Medulla oblongata (tissue), 1 donor: ENCODE data around the gene PARD3B.

Experiments
- DNase-seq: peaks from one replicate; pipeline ENCODE4 v3.0.0-alpha.2; 2015; ENCODE audit errors: extremely low spot score

PARD3B gene

DNA sequence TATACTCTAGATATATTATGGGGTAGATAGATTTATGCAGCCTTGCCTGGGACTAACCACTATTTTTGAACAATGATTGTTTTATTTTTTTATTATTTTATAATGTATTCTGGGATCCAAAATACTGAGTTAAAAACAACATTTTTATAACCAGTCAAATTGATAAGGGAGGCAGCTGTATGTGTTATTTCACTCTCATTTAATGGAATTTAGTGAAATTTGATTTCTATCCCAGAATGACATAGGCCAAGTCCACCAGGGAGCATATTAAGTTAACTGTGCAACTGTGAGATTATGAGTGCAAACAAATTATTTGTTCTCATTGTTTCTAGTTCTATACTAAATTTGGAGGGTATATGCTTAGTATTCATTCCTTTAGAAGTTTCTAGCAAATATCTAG, 583.5 kb downstream of the PARD3B start:
- no peak for DNase-seq

DNA sequence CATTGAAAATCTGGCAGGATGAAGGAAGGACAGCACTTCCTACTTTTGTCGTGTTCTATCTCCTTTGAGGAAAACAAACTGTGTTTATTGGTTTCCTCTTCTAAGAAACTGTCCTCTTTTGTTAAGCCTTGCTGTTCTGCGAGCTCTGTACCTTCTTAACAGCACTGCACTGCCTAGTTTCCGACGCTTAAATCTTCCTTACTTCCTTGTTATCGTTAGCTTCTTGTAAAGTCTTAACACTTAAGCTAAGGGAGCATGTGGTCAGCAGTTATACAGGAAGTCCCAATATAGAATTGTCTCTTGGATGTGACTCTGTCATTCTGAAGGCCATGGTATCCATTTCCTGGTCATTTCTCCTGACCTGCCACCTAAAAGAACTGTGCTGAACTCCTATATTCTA, 584.3 kb downstream of the PARD3B start:
- DNase-seq: no peak

DNA sequence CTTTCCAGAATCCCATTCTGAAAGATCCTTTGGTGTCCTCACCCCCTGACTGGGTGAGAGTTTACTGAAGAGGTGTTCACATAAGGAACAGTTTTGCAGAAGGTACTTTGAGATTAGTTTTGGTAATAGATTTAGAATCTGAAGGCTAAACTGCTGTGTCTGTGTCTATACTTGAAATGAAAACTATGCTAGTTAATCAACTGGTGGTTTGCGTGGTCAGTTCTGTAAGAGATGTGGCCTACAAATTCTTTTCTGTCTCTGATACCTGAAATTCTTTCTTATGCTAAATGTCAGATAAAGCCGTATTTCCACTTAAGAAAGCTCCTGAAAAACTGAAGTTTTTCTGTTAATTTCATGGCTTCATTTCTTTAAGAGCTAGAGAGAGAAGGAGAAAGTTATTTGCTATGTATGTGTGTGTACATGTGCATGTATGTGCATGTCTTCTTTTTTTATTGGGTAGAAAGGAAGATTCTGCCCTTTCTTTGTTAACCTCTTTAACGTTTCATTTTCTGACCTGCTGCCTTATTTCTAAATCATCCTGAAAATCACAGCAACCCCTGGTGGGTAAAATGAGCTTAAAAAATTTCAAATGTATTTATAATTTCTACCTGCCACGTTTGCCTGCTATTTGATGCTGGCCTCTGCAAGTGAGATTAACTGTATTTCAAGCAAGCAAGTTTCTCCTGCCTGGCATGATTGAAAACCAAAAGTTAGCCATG, 585.0 kb downstream of the PARD3B start:
- no peak for DNase-seq

DNA sequence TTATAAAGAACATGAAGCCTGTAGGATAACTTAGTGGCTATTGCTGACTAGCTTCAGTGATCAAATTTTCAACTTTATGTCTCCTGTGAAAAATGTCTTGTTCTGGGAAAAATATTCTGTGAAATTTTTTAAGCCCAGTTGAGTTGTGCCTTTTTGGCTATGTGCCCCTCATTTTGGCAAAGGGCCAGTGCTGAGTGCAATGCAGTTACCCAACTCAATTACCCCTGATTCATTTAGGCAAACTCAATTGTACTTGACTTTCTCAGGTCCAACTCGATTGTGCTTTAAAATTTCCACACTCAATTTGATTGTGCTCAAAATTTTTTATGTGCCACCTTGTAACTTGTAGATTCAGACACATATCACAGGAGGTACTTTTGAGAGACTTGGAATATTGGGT, 588.3 kb downstream of the PARD3B start:
- DNase-seq: no peak

DNA sequence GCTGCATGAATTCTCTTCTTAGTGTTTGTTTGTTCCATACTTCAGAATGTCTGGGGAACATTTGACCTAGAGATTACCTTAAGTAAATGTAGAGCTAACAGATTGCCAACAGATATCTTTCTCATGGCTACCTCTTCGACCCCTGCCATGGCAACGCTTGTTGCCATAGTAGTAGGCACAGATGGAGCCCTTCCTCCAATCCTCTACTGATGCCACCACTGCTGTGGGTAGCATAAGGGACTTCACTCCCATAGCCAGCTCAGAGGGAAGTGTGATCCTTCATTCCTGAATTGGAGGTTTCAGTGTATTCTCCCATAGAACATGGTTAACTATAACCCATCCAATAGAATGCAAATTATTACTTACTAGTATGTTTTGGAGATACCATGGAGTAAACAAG, 593.5 kb downstream of the PARD3B start:
- DNase-seq: no peak

DNA sequence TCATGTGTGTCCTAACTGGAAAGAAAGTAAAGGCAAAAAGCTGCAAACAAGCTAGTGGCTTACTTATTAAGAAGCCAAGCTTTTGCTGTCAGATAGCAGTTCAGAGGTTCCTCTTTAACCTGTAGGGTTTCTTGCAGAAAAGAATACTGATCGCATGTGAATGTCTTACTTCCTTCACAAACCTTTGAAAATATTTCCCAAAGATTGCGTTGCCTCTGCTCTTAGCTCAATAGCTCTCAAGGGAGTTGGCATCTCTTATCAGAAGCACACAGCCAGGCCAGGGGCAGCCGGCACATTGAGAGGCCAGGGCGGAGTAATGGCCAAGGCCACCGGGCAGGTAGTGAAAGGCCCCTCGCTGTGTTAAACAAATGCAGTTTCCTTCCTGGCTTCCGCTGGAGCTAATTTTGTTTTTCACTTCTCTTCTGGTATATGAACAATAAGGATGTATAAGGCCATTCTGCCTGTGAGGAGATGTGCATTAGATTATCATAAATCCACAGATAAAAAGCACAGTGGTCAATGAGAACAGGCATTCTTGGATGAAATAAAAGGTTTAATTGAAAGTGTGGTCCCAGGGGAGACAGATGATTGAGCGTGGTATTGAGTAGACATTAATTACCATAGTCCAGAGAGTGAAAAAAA, 594.7 kb downstream of the PARD3B start:
- DNase-seq: no peak

DNA sequence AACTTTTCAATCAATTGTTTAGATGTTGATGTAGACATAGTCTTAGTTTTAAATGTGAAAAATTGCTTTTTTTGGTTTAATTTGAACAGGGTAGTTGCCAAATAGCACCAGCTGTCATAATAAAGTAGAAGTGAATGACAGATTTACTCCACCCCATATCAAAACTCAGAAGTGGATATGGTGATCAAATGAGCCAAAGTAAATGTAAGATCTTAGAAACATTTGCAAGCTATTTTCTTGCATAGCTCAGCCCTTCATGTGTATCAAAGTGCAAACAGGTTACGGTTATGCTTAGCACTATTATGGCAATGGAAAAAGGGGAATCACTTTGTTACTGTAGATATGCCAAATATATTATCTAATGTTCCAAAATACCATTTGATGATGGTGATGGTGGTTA, 596.1 kb downstream of the PARD3B start:
- DNase-seq: no peak

DNA sequence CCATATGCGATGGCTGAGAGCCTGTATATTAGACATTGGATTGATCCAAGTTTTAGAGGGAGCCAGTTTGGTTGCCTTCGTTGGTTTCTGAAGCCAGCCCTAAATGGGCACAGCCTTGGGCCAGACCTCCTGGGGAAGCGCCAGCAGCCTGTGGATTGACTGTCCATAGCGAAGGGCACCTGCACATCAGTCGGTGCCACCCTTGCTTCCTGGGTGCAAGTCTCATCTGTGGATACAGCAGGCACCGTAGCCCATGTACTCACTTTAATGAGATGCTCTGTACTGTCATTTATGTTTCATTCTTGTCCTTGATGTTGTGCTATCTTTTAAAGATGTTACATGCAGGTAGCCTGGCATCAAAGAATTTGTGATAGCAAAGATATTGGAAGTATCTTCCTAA, 600.6 kb downstream of the PARD3B start:
- no peak for DNase-seq

DNA sequence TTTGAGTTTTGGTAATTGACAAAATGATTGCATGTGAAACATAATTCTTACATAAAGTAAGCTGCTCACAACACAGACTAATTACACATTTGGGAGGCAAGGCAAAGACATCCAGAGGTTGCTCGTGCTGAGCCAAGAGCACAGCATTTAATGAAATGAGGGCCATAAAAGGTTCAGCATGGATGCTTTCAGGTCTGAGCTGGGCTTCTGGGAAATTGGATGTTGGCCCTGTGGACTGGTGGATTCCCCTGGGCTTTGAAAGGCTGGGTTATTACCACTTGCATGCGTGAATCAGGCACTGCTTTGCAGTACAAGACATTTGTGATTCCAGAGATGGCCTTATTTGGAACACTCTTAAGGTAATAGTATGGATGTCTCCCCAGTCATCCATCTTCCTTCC, 603.5 kb downstream of the PARD3B start:
- DNase-seq: no peak

DNA sequence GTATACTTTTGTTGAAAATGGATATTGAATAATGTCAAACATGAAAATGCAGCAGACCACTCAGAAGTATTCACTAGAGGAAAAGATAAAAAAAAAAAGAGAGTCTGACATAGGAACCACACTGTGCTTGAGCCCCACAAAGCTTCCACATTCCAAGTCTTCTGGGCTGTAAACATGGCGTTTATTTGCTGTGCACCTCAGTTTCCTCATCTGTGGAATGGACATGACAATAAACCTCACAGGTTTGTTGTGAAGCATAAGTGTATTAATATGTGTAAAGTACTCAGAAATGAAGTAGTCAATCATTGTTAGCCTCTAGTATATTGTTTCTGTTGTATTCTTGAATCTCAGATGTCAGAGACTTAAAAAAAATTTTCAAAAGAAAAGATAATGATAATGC, 611.2 kb downstream of the PARD3B start:
- DNase-seq: no peak

DNA sequence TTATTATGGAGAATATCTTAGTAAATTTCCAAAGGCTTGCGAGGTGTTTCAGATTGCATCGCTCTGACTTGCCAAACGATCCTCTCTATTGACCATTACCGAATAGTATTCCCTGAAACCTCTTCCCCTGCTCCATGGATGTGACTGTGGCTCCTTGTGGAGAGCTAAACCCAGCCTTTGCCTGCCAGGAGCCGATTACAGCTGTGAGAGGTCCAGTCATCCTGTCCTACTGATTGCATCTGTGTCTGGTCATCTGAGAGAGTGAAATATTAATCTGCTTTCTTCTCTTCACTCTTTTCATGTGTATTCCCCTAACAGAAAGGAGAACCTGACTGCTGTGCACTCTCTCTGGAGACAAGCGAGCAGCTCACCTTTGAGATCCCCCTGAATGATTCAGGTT, 613.1 kb downstream of the PARD3B start:
- DNase-seq: no peak

DNA sequence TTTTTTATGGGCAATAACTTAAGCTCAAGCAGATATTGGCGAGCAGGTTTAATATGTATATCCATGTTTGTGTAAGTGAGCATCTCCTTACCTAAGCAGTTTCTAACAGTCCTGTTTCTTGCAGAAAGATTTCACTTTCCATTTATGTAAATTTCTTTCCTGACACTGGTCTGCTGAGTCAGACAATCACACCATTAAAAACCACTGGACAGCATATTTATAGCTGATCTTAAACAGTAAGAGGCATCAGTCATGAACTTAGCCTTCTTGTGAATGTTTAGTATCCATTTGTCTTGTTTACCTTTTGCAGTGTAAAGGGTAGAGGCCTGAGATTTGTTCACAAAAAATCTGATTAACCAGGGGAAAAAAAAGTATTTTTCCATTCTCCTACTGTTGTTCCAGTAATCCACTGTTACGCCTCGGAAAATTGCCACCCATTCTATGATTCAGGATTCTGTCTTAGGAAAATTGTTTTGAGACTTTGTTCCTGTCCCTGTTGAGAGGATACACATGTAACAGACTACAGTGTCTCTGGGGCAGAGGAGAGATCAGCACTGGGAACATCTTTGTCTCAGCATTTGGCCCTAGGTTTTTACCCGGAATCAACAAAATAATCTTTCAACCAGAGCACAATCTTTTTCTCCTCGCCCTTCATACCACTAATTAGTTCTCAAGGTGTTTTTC, 616.0 kb downstream of the PARD3B start:
- no peak for DNase-seq

DNA sequence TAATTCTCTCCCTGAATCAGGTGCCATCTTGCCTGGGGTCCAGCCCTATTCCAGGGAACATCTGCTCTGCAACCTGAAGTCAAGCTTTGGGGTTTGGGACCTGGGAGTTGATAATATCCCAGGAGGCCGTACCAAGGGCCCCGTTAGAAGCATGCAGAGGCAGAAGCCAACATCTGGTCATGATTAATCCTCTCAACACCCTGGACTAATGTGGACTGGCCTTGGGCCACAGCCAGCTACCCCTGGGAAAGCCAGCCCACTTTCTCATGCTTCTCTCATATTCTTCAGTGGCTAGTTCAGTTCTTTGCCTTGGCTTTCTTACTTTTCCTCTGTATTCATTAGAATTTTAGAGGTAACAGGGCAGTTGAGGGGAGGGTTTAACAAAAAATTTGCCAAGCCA, 621.5 kb downstream of the PARD3B start:
- DNase-seq: no peak

DNA sequence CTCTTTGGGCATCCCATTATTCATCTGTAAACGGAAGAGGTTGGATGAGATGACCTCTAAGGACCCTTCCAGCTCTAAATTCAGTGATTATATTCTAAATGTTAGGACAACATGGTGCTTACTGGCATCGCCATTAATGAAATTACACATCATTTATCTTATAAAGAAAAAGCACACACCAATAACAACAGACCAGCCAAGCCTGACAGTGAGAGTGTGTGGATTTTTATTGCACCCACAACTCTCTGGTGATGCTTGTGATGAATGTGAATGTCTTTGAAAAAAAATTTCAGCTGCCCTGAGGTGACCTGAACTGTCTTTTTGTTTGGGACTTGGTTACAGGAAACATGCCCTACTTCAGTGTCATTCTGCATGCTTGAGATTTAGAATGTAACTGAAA, 623.7 kb downstream of the PARD3B start:
- DNase-seq: no peak

DNA sequence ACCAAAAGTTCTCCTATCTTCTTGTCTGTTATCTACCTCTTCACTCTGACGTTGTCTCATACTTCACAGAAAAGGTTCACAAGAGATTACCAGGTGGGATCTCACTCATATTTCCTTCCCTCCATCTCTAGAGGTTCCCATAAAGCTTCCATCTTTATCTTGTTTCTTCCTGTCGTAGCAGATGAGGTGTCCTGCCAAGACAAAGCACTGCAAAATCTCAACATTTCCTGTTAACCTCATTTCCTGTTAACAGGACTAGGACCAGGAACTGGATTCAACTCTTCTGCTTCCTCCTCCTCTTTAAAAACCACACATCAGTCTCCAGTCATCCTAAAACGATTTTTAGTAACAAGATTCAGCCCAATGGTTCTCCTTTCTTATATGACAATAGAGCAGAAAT, 624.2 kb downstream of the PARD3B start:
- DNase-seq: no peak

DNA sequence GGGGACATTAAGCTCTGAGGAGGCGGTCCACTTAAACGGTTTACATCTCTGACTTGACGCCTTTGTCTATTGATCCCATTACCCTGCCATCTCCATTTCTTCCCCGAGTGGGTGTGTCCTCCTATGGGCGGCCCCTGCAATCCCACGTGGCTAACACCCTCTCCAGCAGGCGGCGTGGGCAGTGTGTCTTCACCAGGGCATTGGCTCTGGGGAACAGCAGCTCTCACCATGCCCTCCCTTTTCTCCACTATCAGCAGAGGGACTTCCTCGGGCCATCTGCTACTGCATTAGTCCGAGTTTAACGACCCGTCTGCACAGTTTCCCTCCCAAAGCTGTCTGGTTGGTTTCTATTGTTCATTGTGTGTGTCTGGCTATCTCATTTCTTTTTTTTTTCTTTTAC, 625.1 kb downstream of the PARD3B start:
- DNase-seq: no peak

DNA sequence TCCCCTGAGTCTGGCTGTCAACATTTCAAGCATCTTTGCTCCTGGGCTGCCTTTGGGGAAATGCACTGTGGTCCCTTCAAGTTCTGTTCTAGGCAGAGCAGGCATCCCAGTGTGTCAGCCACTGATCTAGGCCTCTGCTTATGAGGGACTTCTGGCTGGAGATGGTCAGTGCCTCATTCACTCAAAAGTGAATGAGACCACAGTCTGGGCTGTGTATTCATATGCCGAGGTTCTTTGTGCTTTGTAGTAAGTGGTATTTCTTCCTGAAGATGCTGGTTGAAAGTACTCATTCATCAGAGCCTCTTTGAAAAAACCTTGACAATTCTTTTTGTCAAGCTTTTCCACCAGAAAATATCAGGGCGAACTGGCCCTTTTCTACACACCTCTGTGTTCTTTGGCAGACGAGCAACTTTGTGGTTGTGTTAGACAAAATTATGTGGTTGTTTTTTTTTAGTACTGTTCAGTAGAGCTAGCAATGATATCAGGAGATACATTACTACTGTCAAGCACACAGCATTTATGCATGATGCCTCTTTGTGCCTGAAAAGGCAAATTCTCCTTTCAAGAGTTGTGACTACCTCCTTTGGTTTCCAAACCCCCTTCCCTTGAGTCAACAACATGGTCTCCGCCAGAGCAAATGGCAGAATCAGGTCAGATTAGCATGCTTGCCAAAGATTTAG, 626.1 kb downstream of the PARD3B start:
- no peak for DNase-seq

DNA sequence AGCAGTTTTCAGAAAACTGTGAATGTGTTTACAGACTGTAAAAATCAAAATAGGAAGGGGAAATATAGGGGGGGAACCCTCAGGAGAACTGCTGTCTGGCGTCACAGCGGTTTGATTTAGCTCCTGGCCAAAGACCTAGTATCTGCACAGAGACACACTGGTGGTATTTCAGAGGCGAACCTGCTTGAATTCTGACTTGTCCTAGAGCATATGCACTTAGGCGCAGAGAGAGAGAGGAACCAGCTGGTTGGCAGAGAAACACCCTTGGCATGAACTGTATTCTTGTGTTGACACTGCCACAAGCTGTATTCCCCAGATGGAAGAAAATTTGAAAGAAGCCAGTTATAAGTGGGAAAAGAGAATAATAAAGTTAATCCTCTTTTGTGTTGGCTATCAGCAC, 630.6 kb downstream of the PARD3B start:
- DNase-seq: peak; percentile 24

DNA sequence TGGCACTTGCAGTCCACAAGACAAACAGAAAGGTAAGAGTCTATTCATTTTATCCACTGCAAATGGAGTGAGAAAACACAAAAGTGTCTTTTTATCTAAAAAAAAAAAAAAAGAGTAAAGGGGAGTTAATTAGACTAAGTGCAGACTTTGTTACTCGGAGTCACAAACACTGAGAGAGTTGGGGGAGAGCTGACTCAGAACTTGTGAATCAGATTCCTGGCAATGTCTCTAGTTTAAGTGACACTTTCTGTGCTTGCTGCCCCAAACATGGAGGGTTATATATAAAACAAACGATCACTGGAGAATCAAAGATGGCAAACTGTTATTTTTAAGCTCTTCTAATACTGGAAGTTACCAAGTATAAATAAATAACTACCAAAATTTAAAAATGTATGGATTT, 631.3 kb downstream of the PARD3B start:
- no peak for DNase-seq

DNA sequence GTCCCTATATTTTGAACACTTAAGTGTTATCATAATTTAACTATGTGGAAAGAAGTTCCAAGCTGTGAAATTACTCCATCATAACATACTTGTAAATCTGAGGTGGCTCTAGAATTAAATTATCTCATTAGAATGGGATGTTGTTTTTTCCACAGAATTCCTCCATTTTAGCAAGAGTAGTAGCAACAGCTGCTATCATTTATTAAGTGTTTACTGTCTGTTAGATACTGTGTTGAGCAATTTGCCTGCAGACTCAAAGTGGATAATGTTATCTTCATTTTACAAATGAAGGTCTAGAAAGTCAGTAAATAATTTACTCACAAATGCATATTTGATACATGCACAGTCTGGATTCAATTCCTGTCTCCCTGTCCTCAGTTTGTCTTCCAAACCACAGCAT, 632.3 kb downstream of the PARD3B start:
- no peak for DNase-seq

DNA sequence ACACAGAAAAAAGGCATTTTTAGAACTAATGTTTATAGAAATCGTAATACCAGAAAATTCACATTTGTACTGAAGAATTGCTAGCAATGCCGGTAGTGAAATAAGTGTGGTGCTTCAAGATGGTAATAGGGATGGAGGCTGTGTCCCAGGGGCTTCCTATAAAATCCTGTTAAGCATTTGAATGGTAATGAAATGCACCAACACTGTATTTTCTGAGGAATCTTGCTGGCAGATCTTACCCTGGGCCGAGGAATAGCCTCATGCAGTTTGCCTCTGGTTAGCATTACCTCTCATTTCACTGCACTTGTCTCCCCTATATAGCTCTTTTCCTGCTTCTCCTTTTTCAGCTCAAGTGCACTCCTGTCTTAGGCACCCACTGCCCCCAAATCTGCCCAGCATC, 635.5 kb downstream of the PARD3B start:
- DNase-seq: no peak

DNA sequence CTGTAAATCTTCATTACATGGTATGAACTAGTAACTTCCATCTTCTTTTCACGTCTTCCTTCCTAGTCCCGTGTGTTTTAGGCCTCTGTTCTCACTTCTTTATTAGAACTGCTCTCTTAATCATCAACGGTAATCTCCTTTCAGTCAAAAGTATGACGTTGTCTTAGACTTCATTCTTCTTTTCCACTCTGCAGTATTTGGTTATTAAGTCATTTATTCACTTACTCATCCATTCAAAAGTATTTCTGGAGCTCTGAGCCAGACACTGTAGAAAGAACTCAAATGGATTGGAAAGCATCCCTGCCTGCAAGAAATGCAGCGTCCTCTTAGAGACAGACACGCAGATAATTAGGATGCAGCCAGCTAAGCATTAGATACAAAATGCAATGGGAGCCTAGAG, 642.5 kb downstream of the PARD3B start:
- no peak for DNase-seq
